NCI-H526 treated with DMSO at 0.1 percent for 48 hours (cell line): ENCODE measurements around the gene CD2.

Experiments used
- DNase-seq: peaks from one replicate; lab custom pipeline; 2025; lab: John Stamatoyannopoulos, UW

Gene CD2

DNA sequence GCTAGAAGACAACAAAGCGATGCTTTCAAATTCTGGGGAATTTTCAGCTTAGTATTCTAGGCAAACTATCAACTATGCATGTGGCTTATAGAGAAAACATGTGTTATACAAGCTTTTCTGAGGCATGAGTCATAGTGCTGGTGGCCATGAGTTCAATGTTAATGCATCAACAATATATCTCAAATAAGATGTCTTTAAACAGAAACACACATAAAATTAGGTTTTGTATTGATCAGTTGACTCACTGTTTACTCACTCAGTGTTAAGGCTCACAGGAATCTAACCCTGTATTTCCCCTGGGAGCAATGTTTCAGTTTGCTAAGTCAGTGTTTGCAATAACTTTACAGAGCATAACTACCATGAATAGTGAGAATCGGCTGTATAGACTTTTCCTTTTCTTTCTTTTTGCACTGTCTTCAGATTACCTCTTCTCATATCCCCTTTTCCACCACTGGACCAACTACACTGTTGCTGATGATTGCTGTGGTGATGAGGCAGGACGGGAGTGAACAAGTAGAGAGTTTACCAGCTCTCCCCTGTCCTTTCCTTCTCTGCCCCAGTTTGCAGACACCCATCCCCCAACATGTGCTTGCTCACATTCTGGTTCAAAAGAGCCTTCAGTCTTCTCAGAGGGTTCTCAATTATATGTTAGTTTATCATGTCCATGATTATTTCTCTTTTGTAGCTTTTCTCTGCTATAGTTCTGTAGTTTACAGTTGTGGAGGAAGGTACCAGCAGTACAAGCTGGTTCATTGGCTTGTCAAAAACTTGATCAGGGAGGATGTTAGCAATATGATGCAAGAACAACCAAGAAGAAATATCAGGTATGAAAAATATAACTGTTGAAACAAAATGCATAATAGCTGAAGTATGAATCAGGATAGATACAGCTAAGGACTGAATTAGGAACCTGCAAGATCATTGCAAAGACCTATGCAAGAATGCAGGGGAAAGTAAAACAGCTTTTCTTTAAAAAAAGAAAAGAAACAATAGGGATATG lies 23.9 kb downstream of the CD2 start:
- no peak for DNase-seq

DNA sequence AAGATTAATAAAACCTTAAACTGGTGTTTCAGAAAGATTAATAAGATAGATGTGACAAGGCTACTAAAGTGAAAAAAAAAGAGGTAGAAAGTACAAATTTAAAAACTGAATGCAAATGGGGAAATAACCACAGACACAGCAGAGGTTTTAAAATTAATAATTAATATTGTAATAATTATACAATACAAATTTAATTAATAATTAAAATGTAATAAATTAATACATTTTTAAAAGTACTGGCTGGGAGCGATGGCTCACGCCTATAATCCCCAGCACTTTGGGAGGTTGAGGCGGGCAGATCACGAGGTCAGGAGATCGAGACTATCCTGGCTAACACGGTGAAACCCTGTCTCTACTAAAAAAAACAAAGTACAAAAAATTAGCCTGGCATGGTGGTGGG lies 26.8 kb downstream of the CD2 start:
- DNase-seq = no peak

DNA sequence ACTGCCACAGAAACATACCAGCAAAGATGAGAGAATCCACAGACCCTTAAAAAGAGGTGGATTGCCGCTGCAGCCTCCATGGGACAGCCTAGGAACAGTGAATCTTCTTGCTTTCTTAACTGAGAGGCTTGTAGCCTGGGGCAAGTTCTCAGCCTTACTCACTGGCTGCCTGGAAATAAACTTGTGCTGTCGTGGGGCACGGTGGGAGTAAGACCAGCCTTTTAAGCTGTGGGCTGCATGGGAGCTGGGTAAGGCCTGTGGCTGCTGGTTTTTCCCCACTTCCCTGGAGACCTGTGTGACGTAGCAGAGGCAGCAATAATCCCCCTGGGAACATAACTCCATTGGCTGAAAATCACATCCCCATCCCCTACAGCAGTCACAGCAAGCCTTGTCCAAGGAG lies 30.8 kb downstream of the CD2 start:
- DNase-seq = no peak

DNA sequence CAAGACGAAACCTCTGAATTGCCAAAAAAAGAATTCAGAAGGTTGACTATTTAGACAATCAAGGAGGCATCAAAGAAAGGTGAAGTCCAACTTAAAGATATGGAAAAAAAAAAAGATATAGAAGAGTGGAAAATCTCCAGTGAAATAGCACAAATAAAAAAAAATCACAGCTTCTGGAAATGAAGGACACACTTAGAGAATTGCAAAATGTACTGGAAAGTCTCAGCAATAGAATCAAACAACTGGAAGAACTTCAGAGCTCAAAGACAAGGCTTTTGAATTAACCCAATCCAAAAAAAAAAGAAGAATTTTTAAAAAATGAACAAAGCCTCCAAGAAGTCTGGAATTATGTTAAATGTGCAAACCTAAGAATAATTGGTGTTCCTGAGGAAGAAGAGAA lies 31.8 kb downstream of the CD2 start:
- no peak for DNase-seq

DNA sequence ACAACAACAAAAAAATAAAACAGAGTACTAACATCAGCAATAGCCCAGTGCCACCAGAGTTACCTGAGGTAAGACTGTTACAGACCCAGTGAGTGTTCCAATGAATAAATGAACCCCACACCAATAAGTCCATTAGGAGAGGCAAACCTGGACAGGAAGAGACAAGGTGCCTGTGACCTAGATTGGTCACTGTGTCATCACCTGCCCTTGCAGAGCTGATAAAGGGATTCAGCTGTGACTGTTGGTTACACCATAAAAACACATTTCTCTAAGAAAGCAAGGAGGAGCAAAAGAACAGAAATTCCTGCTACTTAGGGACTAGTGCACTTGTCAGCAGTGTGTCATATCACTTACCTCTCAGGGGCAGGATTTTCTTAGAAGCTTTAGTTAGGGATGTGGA lies 37.5 kb downstream of the CD2 start:
- no peak for DNase-seq

DNA sequence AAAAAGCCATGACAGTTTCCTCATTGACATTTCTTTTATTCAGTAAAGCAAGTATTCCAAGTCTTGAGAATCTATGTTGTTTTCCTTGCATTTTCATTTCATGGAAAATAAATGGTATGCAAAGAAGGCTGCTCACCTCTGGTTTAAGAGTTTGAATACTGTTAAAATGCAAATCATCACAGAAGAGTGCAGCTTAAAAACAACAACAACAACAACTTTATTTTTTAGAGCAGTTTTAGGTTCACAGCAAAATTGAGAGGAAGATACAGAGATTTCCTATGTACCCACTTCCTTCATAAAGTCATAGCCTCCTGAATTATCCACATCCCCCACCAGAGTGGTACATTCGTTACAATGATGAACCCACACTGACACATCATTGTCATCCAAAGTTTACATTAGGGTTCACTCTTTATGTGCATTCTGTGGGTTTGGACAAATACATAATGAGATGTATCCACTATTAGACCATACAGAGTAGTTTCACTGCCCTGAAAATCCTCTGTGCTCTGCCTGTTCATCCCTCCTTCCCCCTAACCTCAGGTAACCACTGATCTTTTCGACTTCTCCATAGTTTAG lies 39.2 kb downstream of the CD2 start:
- DNase-seq = peak; percentile 86

DNA sequence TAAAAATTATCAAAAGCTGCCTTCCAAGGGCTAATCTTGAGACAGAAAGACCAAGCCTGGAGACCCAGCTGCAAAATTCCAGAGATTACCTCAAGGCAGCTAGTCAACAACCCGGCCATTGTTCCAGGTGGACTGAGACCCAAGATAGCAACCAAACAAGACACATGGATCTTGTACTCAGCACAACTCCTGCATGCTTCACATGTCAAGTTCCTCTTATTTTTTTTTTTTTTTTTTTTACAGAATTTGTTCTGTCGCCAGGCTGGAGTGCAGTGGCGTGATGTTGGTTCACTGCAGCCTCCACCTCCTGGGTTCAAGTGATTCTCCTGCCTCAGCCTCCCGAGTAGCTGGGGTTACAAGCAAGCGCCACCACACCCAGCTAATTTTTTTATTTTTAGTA lies 40.1 kb downstream of the CD2 start:
- DNase-seq = no peak

DNA sequence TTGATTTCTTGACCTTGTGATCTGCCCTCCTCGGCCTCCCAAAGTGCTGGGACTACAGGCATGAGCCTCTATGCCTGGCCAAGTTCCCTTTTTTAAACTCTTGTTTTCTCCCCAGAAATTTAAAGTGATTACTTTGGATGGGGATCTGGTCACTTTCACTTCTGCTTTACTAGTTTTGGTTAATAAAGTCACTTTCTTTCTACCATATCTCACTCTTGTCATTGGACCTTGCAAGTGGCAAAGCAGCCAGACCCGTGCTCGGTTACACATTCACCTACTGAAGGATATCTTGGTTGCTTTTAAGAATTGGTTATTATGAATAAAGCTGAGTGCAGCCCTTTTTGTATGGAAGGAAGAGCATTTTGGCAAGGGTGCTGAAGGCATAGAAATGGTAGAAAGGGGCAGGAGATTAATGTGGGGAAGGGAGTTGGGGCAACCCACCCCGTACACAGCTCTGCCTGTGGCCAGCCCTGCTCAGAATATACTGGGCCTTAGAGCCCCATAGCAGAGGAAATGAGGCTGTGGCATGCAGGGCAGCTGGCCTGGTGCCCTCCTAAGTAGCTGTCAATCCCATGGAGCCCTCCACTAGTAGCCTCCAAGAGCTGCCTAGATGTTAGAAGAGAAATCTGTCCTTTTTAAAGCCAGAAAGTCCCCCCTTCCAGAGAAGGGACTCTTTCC lies 40.7 kb downstream of the CD2 start:
- DNase-seq = no peak

DNA sequence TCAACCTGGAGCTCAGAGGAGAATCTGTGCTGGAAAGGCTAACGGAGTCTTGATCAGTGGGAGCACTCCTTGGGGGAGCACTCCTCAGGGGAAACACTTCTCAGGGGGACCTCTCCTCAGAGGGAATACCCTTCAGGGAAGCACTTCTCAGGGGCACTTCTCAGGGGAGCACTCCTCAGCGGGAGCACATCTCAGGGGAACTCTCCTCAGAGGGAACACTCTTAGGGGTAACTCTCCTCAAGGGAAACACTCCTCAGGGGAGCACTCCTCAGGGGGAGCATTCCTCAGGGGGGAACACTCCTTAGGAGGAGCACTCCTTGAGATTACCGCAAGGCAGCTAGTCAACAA lies 41.2 kb downstream of the CD2 start:
- no peak for DNase-seq

DNA sequence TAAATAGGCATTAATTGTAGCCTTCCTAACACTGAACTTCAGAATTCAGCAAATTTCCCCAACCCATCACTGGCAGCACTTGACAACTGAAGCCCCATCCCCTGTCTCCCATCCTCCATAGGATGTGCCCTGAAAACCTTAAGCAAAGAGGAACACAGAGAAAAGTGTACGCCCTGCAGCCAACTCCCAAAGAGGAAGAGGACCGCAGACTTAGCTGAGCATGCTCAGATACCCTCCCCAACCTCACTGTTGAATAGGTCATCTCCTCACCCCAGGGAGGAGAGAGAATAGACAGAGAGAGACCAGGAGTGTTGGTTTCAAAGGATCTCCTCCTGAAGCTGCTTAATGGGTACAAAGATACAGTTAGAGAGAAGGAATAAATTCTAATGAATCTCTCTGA lies 50.5 kb downstream of the CD2 start:
- DNase-seq = no peak

DNA sequence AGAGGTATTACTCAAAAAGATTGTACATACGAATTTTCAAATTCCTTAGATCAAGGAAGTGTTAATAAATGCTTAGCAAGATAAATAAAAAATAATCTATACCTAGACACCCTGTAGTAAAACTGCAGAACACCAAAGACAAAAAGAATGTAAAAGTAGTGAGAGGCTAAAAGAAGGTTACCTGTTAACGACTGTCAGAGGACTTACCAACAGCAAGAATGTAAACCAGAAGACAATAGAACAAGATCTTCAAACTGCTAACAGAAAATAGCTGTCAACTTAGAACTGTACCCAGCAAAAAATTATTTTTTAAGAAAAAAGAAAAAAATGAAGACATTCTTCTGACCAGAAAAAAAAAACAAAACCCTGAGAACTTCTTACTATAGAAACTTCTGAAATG lies 51.2 kb downstream of the CD2 start:
- DNase-seq = no peak

DNA sequence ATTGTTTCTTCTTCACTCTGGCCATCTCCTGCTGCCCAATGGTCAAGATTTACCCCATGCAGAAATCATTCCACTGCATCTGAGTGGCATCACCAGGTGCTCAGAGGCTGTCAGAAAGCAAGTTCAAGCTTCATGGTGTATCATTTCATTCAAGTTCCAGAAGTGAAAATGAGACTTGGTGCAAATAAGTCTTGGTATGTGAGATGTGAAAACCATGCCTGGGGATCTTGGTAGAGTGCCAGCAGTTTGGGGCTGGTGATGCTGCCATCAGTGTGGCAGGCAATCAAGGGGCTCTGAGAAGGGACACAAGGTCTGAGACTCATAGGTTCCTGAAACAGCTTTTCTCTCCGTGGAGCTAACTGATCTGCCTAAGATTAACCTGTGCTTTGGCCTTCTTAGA lies 52.0 kb downstream of the CD2 start:
- no peak for DNase-seq

DNA sequence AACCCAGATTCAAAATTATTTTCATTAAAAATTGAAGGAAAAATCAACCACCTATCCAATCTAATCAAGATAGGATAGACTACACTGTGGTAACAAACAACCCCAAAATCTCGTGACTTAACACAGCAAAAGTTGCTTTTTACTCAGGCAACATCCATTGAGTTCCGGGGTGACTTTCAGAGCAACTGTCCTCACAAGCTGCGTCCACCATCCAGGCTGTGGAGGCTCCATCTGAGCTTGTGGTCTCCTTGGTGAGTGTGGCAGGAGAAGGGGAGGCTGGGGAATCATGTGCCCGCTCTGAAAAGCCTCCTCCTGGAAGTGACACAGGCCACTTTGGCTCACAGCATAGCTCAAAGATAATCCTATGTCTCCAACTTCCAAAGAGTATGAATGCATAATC lies 52.4 kb downstream of the CD2 start:
- no peak for DNase-seq

DNA sequence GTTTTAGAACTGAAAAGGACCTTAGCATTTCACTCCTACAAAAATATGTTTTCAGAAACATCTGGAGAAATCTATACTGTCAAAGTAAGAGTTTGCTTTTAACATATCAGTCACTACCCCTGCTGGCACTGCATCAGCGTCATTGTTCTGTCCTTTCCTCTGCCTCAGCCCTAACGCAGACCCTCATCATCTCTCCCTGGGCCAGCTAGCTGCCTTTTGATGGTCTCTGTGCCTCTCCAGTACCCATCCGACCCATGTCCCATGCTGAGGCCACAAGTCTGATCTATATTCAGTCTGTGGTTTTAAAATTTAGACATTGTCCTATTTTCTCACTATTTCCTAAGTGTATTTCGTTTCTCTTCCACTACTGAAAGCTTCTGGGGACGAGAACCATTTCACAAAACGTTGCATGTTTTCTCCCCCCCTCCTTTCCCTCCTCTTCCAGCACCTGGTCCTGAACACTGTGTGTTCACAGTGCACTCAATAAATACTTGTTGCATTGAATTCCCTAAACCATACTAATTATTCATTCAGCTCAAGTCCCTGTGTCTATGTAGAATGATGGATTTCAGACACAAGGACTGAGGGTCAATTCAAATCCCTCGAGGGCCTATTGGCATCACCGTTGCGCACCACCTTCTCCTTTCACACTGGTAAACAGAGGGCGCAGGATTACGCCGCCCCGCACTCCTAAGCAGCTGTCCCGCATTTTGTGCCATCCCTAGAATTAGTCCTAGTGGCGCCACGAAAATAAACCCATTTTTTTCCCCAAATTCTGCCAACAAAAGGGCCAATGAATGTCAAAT lies 53.4 kb downstream of the CD2 start:
- no peak for DNase-seq

DNA sequence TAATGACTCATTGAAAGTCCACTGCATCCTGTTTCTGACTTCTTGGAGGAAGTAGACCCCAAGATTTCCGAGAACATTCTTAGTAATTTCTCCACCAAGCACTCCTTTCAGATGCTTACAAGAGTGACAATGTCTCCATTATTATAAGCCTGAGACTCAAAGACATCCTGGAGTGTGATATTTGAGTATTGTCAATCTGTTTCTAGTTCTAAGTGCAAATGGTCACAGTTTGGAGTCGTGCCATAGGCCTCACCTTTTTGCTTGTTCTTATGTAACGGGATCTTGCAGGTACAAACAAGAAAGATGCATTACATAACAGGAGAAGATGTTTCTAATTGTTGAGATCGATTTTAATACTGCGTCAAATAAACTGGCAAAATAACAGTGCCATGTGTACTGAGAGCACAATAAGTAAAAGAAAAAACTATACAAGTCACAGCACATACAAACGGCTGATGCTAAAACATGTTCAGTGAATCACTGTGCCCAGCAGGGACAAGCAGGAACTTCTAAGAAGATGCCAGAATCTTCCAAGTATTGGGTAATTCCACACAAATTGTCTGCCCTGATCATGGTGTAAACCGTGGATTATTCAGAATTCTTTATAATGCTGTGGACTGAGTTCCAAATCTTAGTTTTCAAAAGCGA lies 54.1 kb downstream of the CD2 start:
- DNase-seq = no peak

DNA sequence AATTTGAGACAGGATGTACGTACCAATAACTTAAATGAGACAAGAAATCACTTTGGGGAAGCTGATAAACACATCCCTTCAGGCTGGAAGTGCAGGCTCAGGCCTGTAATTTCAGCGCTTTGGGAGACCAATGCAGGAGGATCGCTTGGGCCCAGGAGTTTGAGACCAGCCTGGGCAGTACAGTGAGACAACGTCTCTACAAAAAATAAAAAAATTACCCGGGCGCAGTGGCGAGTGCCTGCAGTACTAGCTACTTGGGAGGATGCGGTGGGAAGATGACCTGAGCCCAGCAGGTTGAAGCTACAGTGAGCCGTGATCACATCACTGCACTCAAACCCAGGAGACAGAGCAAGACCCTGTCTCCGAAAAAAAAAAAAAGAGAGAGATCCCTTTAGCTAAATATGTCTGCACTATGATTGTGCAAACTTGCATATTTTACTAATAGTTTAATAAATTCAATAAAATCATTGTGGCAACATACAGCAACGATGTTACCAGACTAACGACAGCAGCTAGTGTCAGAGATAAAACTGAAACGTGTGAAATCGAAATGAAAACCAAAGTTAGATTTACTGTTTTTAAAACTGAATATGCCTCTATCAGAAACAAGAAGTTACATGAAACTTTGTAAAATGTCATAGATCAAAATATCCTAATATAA lies 54.7 kb downstream of the CD2 start:
- DNase-seq = no peak

DNA sequence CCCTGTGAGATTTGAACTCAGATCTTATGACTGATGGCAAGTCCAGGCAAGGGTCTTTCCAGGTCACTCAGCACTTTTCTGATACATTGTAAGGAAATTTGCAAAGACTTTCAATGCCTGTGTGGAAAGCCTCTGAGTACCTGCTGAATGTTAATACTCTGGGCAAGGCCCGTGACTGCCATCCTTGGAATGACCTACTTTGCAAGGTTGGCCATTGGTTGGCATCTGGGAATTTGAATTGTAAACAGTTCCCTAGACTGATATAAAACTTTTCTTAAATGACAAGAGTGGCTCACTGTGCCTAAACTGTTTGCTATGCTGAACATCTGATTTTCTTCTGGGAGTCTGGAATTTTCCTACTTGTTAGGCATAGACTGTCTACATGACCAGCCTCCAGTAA lies 57.1 kb downstream of the CD2 start:
- no peak for DNase-seq

DNA sequence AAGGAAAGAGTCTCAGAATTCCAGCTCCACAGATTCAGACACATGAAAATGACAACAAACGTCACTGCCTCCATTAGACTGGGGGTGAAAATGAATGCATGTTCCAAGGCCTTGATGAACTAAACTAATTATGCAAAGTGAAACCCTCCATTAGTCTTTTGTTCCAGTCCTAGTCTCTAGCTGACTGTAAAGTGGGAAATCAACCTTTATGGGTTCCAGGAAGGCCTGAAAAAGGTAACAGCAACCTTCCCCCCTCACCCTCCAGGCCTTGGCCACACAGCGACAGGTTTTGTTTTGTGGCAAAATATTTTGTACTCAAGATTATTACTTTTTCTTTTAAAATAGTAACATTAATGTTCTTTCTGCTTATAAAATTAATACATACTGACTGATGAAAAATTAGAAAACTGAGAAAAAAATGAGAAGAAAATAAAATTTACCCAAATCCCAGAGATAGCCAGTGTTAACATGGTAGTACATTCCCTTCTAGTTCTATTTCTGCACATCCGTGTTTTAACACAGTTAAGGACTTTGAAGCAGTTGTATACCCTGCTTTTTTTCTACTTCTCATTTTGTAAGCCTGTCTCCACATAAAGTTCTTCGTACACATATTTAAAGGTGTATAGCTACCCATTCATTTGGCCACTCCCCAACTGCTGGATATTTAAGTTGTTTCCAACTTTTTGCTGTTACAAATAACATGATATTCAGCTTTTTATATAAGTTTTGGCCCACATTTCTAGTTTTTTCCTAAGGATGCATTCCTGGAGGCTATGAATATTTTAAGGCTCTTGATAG lies 60.9 kb downstream of the CD2 start:
- no peak for DNase-seq

DNA sequence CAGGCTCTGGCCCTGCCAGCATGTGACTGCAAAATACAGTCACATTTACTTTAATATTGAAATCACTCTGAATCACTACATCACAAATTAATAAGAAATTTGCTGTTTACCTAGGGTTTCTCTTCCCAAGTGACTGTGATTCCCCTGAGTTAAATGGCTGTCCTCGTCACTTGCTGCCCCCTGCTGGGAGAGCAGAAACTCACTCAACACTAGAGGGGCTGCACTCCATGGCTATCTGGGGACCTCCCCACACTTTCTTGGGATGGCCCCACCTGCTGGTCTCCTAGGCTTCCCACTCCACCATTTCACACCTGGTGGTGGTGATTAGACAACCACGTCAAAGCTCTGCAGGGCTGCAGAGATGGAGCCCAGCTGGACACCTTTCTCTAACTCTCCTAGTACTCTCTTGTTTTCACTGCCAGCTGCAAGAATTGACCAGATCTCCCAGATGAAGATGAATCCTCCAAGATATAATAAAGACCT lies 63.4 kb downstream of the CD2 start:
- DNase-seq = peak; percentile 91
